ENCODE results near the gene GH2.
A peak's percentile ranks its signal among the peaks of the same experiment; 100 is the strongest.

GH2 gene

DNA sequence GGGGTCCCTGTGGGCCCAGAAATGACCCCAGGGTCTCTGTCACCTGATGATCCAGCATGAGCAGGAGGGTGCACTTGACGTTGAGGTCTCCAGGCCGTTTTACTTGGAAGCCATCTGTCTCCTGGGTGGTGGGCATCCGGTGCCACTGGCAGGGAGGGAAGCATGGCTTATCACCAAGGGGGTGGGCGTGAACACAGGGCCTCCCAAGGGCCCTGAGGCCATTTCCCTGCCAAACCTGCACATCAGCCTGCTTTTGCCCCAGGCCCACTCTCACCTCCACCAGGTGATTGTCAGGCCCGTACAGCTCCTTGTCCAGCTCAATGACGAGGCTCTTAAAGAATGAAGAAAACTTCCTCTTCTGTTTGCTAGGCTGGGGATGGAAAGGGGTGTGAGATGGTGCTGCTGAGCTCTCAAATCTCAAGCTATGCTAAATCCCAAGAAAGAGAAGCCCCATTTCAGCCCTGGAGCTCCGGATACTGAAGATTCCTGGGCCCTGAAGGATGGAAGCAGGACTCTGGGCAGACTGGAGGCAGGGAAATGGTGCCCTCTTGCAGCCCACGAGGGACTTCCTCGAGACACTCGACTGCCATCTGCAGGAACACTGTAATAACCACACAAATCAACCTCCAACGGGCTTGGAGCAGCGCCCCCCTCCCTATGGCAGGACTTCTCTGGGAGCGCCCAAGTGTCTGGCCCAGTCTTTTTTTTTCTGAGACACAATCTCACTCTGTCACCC lies 47.1 kb downstream of the GH2 start:
- TF ChIP-seq, protein P1, sequence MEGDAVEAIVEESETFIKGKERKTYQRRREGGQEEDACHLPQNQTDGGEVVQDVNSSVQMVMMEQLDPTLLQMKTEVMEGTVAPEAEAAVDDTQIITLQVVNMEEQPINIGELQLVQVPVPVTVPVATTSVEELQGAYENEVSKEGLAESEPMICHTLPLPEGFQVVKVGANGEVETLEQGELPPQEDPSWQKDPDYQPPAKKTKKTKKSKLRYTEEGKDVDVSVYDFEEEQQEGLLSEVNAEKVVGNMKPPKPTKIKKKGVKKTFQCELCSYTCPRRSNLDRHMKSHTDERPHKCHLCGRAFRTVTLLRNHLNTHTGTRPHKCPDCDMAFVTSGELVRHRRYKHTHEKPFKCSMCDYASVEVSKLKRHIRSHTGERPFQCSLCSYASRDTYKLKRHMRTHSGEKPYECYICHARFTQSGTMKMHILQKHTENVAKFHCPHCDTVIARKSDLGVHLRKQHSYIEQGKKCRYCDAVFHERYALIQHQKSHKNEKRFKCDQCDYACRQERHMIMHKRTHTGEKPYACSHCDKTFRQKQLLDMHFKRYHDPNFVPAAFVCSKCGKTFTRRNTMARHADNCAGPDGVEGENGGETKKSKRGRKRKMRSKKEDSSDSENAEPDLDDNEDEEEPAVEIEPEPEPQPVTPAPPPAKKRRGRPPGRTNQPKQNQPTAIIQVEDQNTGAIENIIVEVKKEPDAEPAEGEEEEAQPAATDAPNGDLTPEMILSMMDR (IDR thresholded peaks at IDR 0.05; ENCODE audit: borderline replicate concordance, insufficient read depth, low read depth, low read length), result peak; percentile 73
- no peak overlapping the region for H3K4me3 ChIP-seq (ENCODE audit: low read depth, low read length)

DNA sequence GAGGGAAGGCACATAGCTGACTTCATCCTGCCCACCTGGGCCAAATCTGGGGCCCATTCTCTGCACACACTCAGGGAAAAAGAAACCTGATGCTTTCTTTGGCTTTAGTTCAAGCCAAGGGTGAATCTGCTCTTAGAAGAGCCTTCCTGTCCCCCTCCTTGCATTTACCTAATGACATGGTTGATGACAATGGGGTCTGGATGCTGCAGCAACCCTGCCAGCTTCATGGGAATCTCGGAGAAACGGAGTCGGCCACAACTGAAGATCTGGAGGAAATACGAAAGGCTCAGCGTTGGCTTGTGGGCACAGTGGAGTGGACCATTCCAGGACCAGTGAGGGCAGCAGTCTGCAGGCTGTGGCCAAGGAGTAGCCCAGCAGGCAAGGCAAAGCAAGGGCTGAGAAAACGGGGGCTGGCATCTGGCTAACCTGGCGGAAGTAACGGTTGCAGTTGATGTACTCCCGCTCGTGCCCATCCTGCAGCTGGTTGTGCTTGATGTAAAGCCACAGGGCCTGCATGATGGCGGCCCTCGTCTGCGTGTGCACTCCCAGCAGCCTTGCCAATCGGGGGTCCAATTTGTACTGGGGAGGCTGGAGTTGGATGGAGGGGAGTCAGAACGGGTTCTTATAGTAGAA lies 47.9 kb downstream of the GH2 start:
- no peak overlapping the region for H3K4me3 ChIP-seq (ENCODE audit: low read depth, low read length)
- TF ChIP-seq, protein P1 (IDR thresholded peaks at IDR 0.05; ENCODE audit: borderline replicate concordance, insufficient read depth, low read depth, low read length), result no peak

DNA sequence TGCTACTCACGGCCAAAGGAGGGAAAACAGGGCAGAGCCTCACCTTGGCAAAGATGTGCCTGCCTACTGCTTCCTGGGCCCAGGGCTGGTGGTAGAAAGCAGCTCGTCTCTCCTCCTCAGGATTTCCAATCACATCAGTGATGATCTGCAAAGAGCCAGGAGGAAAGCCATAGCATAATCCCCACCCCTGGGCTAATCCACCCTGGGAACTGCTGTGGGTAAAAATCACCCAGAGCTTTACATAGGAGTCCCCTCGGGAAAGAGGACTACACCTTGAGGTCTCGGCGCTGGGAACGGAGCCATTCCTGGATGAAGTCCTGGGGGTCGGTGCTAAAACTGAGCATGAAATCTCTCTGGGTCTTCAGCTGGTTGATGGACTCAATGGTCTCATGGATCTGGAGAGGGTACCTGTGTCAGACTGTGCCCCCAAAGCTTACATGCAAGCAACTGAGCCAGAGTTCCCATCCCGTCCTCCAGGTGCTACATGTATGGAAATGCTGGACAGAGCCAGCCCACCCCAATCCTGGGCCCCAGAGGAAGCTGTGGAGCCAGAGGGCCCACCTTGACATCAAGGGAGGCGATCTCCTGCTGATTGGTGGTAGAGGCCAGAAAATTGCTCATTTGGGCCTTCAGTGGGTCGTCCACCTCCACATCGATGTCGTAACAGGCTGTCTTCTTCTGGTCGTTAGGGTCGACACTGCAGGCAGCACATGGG lies 48.6 kb downstream of the GH2 start:
- TF ChIP-seq, protein P1 (IDR thresholded peaks at IDR 0.05; ENCODE audit: borderline replicate concordance, insufficient read depth, low read depth, low read length), result no peak
- no peak overlapping the region for H3K4me3 ChIP-seq (ENCODE audit: low read depth, low read length)

DNA sequence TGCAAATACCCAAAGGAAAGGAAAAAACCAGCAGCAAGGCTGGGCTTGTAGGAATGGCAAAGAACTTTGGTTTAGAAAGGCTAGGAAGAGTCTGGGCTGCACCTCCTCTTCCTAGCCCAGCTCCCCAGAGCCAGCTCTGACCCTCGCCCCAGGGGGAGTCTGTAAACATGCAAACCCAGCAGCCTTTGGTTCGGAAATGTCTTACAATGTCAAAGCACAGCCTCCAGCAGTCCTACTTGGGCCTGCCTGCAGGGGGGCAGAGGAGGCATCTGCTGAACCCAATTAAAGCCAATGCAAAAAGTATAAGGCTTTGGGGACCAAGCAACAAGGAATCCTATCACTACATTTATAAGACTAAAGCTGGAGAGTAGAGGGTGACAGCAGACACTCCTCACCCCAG lies 49.3 kb downstream of the GH2 start:
- no peak overlapping the region for H3K4me3 ChIP-seq (ENCODE audit: low read depth, low read length)
- TF ChIP-seq, protein P1 (IDR thresholded peaks at IDR 0.05; ENCODE audit: borderline replicate concordance, insufficient read depth, low read depth, low read length), result peak; percentile 17; the same call in 1 of the 2 replicates

DNA sequence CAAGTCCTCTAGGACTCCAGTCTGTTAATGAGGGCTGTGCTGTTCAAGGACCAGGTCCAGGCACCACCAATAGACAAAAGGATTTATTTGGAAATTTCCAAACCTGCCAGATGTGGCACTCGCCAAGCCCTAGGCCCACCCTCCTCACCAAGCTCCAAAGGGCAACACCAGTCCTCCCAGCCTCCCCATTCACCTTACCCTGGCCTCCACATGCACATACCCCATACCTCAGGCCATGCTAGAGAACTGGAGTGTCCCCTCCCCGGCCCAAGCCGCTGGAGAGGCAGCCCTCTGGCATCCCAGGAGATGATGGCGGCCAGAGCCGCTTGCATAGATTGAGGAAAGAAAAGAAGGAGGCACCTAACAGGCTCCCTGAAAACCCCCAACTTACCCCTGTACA lies 49.7 kb downstream of the GH2 start:
- H3K4me3 ChIP-seq (ENCODE audit: low read depth, low read length), result no peak overlapping the region
- TF ChIP-seq, protein P1 (IDR thresholded peaks at IDR 0.05; ENCODE audit: borderline replicate concordance, insufficient read depth, low read depth, low read length), result no peak

DNA sequence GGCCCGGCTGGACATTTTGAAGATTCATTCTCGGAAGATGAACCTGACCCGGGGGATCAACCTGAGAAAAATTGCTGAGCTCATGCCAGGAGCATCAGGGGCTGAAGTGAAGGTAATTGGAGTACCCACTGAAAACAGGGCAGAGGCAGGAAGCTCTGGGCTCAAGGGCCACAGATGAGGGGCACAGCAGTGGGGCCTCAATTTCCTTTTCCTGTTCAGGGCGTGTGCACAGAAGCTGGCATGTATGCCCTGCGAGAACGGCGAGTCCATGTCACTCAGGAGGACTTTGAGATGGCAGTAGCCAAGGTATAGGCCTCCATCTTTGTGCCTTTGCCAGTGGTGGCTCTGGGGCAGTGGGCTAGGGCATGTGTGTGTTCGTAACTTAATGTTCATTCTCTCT lies 50.2 kb downstream of the GH2 start:
- TF ChIP-seq, protein P1 (IDR thresholded peaks at IDR 0.05; ENCODE audit: borderline replicate concordance, insufficient read depth, low read depth, low read length), result no peak
- no peak overlapping the region for H3K4me3 ChIP-seq (ENCODE audit: low read depth, low read length)

Measured in GM12875 (cell line).